Epithelial cell of prostate (primary cell): ENCODE data around the gene GDPD4.

Experiments
- DNase-seq: peaks from one replicate; pipeline ENCODE4 v3.0.0-alpha.2; 2011; ENCODE audit warnings: low read depth, low spot score
- H3K27ac ChIP-seq: fragments of 450-650 bp; 2 replicates; pipeline ENCODE4 v1.5.1; 2017; ENCODE audit warnings: mild to moderate bottlenecking

The GDPD4 gene

GRCh38 chr11:77250881-77251640, 50.4 kb downstream of the GDPD4 start:
- H3K27ac ChIP-seq: peak overlapping the region; percentile 91
- peak; percentile 73 for DNase-seq

- peak overlapping the region; percentile 91 for H3K27ac ChIP-seq
- peak; percentile 41 for DNase-seq
Observed at GRCh38 chr11:77249427-77249826, 52.1 kb downstream of the GDPD4 start.

GRCh38 chr11:77244277-77245027, 57.0 kb downstream of the GDPD4 start:
- no peak for DNase-seq

GRCh38 chr11:77236901-77237300, 64.6 kb downstream of the GDPD4 start:
- DNase-seq: no peak
- no peak overlapping the region for H3K27ac ChIP-seq

More at GRCh38 chr11:77244277-77245027, 57.0 kb downstream of the GDPD4 start:
- H3K27ac ChIP-seq: peak overlapping the region; percentile 93

- H3K27ac ChIP-seq: no peak overlapping the region
- DNase-seq: no peak
Observed at GRCh38 chr11:77233011-77233410, 68.5 kb downstream of the GDPD4 start.

- no peak for DNase-seq
- H3K27ac ChIP-seq: no peak overlapping the region
Observed at GRCh38 chr11:77232242-77232641, 69.2 kb downstream of the GDPD4 start.

GRCh38 chr11:77231800-77232199, 69.7 kb downstream of the GDPD4 start:
- no peak for DNase-seq
- no peak overlapping the region for H3K27ac ChIP-seq

GRCh38 chr11:77230878-77231605, 70.4 kb downstream of the GDPD4 start:
- no peak for DNase-seq
- no peak overlapping the region for H3K27ac ChIP-seq

- no peak for DNase-seq
Observed at GRCh38 chr11:77223797-77224196, 77.7 kb downstream of the GDPD4 start.

GRCh38 chr11:77217156-77217555, 84.3 kb downstream of the GDPD4 start:
- no peak for DNase-seq
- no peak overlapping the region for H3K27ac ChIP-seq

More at GRCh38 chr11:77223797-77224196, 77.7 kb downstream of the GDPD4 start:
- no peak overlapping the region for H3K27ac ChIP-seq

GRCh38 chr11:77215106-77215505, 86.4 kb downstream of the GDPD4 start:
- DNase-seq: no peak
- H3K27ac ChIP-seq: no peak overlapping the region

GRCh38 chr11:77214557-77214956, 86.9 kb downstream of the GDPD4 start:
- H3K27ac ChIP-seq: no peak overlapping the region
- DNase-seq: no peak

GRCh38 chr11:77213589-77214428, 87.7 kb downstream of the GDPD4 start:
- H3K27ac ChIP-seq: no peak overlapping the region
- no peak for DNase-seq

GRCh38 chr11:77213029-77213579, 88.4 kb downstream of the GDPD4 start:
- H3K27ac ChIP-seq: no peak overlapping the region
- no peak for DNase-seq

- H3K27ac ChIP-seq: no peak overlapping the region
- no peak for DNase-seq
Observed at GRCh38 chr11:77212314-77213007, 89.0 kb downstream of the GDPD4 start.

GRCh38 chr11:77211594-77212251, 89.8 kb downstream of the GDPD4 start:
- no peak overlapping the region for H3K27ac ChIP-seq
- no peak for DNase-seq

GRCh38 chr11:77211040-77211451, 90.4 kb downstream of the GDPD4 start:
- no peak for DNase-seq
- H3K27ac ChIP-seq: no peak overlapping the region

- H3K27ac ChIP-seq: no peak overlapping the region
- DNase-seq: no peak
Observed at GRCh38 chr11:77209663-77210062, 91.8 kb downstream of the GDPD4 start.

- no peak for DNase-seq
- H3K27ac ChIP-seq: no peak overlapping the region
Observed at GRCh38 chr11:77208535-77208934, 93.0 kb downstream of the GDPD4 start.
